Measurements from ENCODE around the gene TRIM72.

Gene TRIM72

DNA sequence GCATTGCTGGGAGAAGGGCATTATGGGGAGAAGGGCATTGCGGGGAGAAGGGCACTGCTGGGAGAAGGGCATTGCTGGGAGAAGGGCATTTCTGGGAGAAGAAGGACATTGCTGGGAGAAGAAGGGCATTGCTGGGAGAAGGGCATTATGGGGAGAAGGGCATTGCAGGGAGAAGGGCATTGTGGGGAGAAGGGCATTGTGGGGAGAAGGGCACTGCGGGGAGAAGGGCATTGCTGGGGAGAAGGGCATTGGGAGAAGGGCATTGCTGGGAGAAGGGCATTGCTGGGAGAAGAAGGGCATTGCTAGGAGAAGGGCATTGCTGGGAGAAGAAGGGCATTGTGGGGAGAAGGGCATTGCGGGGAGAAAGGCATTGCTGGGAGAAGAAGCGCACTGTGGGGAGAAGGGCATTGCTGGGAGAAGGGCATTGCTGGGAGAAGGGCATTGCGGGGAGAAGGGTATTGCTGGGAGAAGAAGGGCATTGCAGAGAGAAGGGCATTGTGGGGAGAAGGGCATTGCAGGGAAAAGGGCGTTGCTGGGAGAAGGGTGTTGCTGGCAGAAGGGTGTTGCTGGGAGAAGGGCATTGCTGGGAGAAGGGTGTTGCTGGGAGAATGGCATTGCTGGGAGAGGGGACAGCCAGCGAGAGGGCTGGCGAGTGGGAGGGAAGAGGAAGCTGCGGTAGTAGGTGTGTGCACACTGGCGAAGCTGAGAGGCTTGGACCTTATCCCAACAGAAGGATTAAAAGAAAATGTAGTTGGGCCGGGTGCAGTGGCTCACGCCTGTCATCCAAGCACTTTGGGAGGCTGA is 7.6 kb downstream of the TRIM72 start:
- ChIA-PET CTCF (interaction anchor here (1.9 kb wide), 1 partner anchor 222 kb away, joined by 4 read pairs; the partner anchor contains the start of gene ZNF843), POLR2A (no interaction called here)
- peak; percentile 8 for DNase-seq (ENCODE audit: extremely low spot score)
- TF ChIP-seq, protein P1, sequence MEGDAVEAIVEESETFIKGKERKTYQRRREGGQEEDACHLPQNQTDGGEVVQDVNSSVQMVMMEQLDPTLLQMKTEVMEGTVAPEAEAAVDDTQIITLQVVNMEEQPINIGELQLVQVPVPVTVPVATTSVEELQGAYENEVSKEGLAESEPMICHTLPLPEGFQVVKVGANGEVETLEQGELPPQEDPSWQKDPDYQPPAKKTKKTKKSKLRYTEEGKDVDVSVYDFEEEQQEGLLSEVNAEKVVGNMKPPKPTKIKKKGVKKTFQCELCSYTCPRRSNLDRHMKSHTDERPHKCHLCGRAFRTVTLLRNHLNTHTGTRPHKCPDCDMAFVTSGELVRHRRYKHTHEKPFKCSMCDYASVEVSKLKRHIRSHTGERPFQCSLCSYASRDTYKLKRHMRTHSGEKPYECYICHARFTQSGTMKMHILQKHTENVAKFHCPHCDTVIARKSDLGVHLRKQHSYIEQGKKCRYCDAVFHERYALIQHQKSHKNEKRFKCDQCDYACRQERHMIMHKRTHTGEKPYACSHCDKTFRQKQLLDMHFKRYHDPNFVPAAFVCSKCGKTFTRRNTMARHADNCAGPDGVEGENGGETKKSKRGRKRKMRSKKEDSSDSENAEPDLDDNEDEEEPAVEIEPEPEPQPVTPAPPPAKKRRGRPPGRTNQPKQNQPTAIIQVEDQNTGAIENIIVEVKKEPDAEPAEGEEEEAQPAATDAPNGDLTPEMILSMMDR (IDR thresholded peaks at IDR 0.05; ENCODE audit: control extremely low read depth, extremely low read depth, low read depth, missing control alignments), result no peak

DNA sequence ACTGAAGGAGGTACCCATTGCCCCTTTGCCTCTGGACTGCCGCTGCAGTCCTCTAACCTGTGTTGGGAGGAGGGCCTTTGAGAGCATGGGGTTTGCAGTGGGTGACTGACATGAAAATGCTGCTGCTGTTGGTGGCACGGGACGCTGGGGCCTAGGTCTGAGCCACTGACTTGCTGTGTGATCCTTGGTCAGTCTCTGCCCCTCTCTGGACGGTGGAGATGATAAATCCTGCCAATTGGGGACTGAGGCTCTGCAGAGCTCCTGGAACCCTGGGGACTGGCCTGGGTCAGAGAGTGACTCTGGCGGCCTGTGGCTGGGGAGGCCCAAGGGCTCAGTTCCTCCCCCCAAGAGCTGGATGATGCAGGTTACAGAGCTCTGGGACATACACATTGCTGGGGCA is 9.1 kb downstream of the TRIM72 start:
- TF ChIP-seq, protein P1 (IDR thresholded peaks at IDR 0.05; ENCODE audit: control extremely low read depth, extremely low read depth, low read depth, missing control alignments), result no peak
- peak; percentile 10 for DNase-seq (ENCODE audit: extremely low spot score)
- POLR2A ChIA-PET, result no interaction called here
- CTCF ChIA-PET, result no interaction called here

DNA sequence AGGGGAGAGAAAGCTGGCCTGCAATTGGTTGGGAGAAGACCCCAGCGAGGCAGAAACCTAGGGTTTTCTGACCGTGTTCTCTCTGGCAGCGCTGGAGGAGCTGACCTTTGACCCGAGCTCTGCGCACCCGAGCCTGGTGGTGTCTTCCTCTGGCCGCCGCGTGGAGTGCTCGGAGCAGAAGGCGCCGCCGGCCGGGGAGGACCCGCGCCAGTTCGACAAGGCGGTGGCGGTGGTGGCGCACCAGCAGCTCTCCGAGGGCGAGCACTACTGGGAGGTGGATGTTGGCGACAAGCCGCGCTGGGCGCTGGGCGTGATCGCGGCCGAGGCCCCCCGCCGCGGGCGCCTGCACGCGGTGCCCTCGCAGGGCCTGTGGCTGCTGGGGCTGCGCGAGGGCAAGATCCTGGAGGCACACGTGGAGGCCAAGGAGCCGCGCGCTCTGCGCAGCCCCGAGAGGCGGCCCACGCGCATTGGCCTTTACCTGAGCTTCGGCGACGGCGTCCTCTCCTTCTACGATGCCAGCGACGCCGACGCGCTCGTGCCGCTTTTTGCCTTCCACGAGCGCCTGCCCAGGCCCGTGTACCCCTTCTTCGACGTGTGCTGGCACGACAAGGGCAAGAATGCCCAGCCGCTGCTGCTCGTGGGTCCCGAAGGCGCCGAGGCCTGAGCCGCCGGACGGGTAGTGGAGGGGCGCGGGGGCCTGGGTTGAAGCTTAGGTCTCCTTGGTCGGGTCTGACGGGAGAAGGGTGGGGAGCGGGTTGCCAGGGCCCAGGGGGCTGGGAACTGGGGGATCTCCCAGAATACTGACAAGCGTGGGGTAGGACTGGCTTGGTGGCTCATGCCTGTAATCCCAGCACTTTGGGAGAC is 10.4 kb downstream of the TRIM72 start:
- ChIA-PET CTCF (no interaction called here), POLR2A (no interaction called here)
- TF ChIP-seq, protein P1 (IDR thresholded peaks at IDR 0.05; ENCODE audit: control extremely low read depth, extremely low read depth, low read depth, missing control alignments), result no peak
- DNase-seq (ENCODE audit: extremely low spot score), result peak; percentile 13

DNA sequence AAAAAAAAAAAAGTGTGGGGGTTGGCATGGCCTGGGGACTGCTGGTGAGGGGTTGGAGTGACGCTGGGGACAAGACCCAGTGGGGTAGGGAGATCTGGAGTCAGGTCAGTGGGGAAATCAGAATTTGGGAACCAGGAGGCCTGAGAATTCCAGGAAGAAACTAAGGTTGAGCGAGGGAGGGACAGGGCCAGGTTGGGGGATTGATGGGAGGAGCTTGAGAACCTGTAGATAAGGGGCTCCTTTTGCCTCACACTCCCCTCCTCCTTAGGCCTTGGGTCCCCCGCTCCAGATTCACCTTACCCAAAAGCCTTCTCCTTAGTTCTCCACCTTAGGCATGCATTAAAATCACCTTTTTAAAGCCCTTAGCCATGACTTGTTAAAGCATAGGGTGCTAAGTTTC is 11.3 kb downstream of the TRIM72 start:
- POLR2A ChIA-PET, result no interaction called here
- CTCF ChIA-PET, result no interaction called here
- TF ChIP-seq, protein P1 (IDR thresholded peaks at IDR 0.05; ENCODE audit: control extremely low read depth, extremely low read depth, low read depth, missing control alignments), result no peak
- peak; percentile 10 for DNase-seq (ENCODE audit: extremely low spot score)

DNA sequence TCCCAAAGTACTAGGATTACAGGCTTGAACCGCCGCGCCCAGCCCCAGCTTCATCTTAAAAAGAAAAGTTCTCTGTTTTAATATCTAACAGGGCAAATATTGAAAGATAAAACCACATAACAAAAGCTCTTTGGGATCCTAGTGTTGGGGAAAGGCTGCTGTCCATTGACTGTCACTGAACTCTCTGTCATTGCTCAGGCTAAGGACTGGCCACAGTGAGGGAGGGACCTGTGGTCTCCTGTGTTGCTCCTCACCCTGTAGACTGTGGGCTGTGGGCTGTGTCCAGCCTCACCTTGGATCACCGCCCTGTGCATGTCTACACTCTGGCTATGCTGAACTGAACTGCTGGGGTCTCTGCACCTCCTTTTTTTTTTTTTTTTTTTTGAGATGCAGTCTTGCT is 14.3 kb downstream of the TRIM72 start:
- DNase-seq (ENCODE audit: extremely low spot score), result no peak
- TF ChIP-seq, protein P1 (IDR thresholded peaks at IDR 0.05; ENCODE audit: control extremely low read depth, extremely low read depth, low read depth, missing control alignments), result no peak
- ChIA-PET POLR2A (no interaction called here), CTCF (interaction anchor here (1.2 to 1.5 kb wide), 2 partner anchors 12 to 19 kb away, joined by 3 read pairs; no protein-coding TSS in a partner anchor)

DNA sequence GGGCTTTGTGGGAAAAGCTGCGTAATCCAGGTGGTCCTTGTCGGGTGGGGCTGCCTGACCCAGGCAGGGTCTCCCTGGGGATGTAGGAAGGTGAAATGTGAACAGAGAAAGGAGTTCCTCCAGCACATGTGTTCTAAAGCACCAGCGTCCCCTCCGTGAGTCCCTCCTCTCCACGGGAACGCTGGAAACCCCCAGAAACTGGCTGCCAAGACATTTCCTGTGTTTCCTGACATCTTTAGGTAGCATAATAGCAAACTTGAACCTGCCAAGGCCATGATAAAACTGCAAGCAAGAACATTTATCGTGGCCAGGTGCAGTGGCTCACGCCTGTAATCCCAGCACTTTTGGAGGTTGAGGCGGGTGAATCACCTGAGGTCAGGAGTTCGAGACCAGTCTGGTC is 15.6 kb downstream of the TRIM72 start:
- TF ChIP-seq, protein P1 (IDR thresholded peaks at IDR 0.05; ENCODE audit: control extremely low read depth, extremely low read depth, low read depth, missing control alignments), result no peak
- POLR2A ChIA-PET, result interaction anchor here (0.6 kb wide), 1 partner anchor 214 kb away, joined by 4 read pairs; no protein-coding TSS in a partner anchor
- peak; percentile 15 for DNase-seq (ENCODE audit: extremely low spot score)
- CTCF ChIA-PET, result no interaction called here

All from GM10248 (cell line).